Measurements from ENCODE around the gene MFF.

DNA sequence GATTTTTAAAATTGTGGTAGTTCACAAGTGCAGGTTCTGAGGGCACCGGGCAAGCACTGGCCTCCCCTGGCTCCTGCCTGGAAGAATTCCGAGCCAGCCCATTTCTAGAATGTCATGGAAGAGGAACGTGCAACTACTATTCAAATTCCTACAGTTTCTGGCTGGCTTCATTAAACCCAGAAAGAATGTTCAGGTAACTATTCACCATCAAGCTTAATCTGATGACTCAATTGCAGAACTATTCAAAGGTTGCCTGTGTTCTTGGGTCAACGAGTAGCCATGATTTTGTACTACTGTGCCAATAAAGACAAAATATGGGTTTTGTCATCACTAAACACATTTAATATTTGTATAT is 14.3 kb upstream of the MFF start:
- TF ChIP-seq, protein P1, sequence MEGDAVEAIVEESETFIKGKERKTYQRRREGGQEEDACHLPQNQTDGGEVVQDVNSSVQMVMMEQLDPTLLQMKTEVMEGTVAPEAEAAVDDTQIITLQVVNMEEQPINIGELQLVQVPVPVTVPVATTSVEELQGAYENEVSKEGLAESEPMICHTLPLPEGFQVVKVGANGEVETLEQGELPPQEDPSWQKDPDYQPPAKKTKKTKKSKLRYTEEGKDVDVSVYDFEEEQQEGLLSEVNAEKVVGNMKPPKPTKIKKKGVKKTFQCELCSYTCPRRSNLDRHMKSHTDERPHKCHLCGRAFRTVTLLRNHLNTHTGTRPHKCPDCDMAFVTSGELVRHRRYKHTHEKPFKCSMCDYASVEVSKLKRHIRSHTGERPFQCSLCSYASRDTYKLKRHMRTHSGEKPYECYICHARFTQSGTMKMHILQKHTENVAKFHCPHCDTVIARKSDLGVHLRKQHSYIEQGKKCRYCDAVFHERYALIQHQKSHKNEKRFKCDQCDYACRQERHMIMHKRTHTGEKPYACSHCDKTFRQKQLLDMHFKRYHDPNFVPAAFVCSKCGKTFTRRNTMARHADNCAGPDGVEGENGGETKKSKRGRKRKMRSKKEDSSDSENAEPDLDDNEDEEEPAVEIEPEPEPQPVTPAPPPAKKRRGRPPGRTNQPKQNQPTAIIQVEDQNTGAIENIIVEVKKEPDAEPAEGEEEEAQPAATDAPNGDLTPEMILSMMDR (conservative IDR thresholded peaks at IDR 0.05), result no peak
- TF ChIP-seq ZFX (IDR thresholded peaks at IDR 0.05), result no peak
